A673 (cell line): ENCODE data around the gene MRPL50.

Source experiments
- EZH2 ChIP-seq: fragments of 200-600 bp; sonication (generic); IDR thresholded peaks from 2 replicates; pipeline ENCODE4 v1.6.1; 2017; ENCODE audit warnings: borderline replicate concordance, low read depth, mild to moderate bottlenecking, mixed read lengths, antibody characterized with exemption, low read length; ENCODE audit not compliant: poor library complexity, severe bottlenecking
- TF ChIP-seq, protein P1 (sequence below): fragments of 300-800, 200-600 bp; sonication (generic); conservative IDR thresholded peaks from 2 replicates; pipeline ENCODE4 v1.5.1; 2017; ENCODE audit warnings: low read depth, mild to moderate bottlenecking, antibody characterized with exemption, low read length, moderate library complexity, mixed read lengths

DNA sequence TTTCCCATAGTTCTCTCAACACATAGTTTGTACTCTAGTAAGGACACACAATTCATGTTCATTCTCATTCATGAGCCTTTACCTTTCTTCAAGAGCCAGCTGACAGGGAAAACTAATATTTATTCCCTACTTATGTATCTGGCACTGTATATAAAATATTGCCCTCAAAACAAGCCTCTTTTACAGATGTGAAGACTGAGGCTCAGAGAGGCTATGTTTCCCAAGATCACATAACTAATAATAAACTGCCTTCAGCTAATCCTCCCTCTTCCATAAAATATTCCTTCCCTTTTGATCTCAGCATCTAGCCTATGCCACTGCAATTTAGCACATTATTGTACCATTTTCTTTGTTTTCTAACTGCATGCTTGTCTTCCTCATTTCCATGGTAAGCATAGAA is 19.0 kb upstream of the MRPL50 start:
- TF ChIP-seq, protein P1, sequence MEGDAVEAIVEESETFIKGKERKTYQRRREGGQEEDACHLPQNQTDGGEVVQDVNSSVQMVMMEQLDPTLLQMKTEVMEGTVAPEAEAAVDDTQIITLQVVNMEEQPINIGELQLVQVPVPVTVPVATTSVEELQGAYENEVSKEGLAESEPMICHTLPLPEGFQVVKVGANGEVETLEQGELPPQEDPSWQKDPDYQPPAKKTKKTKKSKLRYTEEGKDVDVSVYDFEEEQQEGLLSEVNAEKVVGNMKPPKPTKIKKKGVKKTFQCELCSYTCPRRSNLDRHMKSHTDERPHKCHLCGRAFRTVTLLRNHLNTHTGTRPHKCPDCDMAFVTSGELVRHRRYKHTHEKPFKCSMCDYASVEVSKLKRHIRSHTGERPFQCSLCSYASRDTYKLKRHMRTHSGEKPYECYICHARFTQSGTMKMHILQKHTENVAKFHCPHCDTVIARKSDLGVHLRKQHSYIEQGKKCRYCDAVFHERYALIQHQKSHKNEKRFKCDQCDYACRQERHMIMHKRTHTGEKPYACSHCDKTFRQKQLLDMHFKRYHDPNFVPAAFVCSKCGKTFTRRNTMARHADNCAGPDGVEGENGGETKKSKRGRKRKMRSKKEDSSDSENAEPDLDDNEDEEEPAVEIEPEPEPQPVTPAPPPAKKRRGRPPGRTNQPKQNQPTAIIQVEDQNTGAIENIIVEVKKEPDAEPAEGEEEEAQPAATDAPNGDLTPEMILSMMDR: no peak
- no peak for TF ChIP-seq EZH2
